ENCODE results near the gene XPO6. TPM values are rescaled to one million over a fixed set of nuclear protein-coding genes. Genes with fewer than 3 reads are reported as not detected.

XPO6 gene, protein sequence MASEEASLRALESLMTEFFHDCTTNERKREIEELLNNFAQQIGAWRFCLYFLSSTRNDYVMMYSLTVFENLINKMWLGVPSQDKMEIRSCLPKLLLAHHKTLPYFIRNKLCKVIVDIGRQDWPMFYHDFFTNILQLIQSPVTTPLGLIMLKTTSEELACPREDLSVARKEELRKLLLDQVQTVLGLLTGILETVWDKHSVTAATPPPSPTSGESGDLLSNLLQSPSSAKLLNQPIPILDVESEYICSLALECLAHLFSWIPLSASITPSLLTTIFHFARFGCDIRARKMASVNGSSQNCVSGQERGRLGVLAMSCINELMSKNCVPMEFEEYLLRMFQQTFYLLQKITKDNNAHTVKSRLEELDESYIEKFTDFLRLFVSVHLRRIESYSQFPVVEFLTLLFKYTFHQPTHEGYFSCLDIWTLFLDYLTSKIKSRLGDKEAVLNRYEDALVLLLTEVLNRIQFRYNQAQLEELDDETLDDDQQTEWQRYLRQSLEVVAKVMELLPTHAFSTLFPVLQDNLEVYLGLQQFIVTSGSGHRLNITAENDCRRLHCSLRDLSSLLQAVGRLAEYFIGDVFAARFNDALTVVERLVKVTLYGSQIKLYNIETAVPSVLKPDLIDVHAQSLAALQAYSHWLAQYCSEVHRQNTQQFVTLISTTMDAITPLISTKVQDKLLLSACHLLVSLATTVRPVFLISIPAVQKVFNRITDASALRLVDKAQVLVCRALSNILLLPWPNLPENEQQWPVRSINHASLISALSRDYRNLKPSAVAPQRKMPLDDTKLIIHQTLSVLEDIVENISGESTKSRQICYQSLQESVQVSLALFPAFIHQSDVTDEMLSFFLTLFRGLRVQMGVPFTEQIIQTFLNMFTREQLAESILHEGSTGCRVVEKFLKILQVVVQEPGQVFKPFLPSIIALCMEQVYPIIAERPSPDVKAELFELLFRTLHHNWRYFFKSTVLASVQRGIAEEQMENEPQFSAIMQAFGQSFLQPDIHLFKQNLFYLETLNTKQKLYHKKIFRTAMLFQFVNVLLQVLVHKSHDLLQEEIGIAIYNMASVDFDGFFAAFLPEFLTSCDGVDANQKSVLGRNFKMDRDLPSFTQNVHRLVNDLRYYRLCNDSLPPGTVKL
- total RNA-seq = 90.1 TPM

DNA sequence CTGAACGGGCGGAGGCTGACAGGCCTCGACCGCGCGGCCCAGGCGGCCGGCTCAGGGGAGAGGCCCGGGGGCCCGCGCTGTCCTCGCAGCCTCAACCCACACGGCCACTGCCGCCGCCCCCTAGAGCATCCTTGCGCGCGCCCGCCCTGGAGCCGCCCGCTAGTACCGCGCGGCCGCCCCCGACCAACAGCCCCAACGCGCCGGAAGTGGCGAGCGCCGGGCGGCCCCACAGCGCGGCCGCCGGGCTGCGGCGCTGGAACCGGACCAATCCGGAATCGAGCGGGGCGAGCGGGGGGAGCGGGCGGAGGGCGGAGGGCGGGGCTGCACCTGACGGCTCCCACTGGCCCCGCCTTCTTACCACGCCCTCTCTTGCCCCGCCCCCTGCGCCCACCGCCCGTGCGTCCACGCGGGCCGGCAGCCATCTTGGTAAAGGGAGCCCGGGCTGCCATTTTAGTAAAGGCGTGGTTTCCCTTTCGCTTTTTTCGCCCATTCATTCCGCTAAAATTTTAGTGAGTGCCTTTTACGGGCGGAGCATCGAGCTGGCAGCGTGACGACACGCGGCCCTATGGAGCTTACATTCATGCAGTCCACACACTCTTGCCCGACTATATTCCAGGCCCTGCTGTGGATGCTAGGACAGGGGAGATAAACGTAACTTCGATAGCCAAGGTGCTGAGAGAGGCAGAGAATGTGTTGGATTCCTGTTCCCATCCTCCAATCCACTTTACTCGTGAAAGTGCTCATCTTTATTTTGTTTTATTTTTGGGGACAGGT is at the start of gene XPO6:
Gene XPO6, minus strand, starts transcription at position 208 of the 774 bp plus-strand sequence. CDS start 597 bp downstream, outside the sequence.

DNA sequence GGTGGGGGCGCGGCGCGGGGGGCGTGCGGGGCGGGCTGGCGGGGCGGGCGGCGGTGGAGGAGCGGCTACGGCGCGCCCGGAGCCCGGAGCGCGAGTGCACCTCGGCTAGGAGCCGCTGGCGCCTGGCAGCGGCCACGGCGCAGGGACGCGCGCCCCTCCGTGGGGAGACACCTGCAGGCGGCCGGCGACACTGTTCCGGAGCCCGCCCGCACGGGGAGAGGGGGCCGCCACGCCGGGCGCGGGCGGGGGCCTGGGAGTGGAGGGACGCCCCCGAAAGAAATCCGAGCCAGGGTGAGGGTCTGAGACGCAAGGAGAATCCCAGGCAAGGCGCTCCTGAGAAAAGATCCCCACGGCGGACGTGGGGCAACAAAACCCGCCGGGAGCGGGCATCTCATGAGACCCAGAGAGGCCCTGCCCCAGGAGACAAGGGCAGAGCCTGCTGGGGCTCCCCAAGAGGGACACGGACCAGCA is 148.1 kb downstream of the XPO6 start, which contains the start of gene GSG1L:
Gene GSG1L, minus strand, starts transcription at position 124 of the 471 bp plus-strand sequence. CDS start 290 bp downstream, outside the sequence.

Small RNAs within 50 kb of the gene (small RNA-seq; reads per million reads assigned to genes)
- not detected for gene RF00402 (ENCODE audit: low replicate concordance)
- gene RNY1P10 (ENCODE audit: low replicate concordance) = not detected

Other genes starting within 250 kb of the XPO6 start
- gene GSG1L, start 148.3 kb downstream of the XPO6 start, total RNA-seq = 0.82 TPM
- gene SBK1, start 80.6 kb upstream of the XPO6 start, total RNA-seq = 7.2 TPM
- 2.4 TPM for gene NPIPB6, start 151.5 kb upstream of the XPO6 start, total RNA-seq
- 153 TPM for gene EIF3CL, start 191.9 kb upstream of the XPO6 start, total RNA-seq

Measured in metanephros (tissue), 2 donors.